DMS114 treated with DMSO at 0.1 percent for 48 hours (cell line): ENCODE results near the gene EPHX1.

Experiments
- DNase-seq: peaks from one replicate; lab custom pipeline; 2025; ENCODE audit not compliant: unreplicated experiment; lab: John Stamatoyannopoulos, UW

EPHX1 gene

GRCh38 chr1:225860107-225860506 lies 50.2 kb downstream of the EPHX1 start:
- no peak for DNase-seq

GRCh38 chr1:225860876-225861441 lies 51.0 kb downstream of the EPHX1 start:
- no peak for DNase-seq

- no peak for DNase-seq
Measured at GRCh38 chr1:225861834-225862580, 52.1 kb downstream of the EPHX1 start.

- no peak for DNase-seq
Measured at GRCh38 chr1:225862581-225862950, 52.6 kb downstream of the EPHX1 start.

GRCh38 chr1:225863167-225863566 lies 53.2 kb downstream of the EPHX1 start:
- DNase-seq = no peak

- no peak for DNase-seq
Measured at GRCh38 chr1:225865514-225865913, 55.6 kb downstream of the EPHX1 start.

- no peak for DNase-seq
Measured at GRCh38 chr1:225866061-225866837, 56.3 kb downstream of the EPHX1 start.

- no peak for DNase-seq
Measured at GRCh38 chr1:225866981-225867380, 57.1 kb downstream of the EPHX1 start.

GRCh38 chr1:225868631-225869330 lies 58.9 kb downstream of the EPHX1 start:
- no peak for DNase-seq

- DNase-seq = no peak
Measured at GRCh38 chr1:225870911-225871310, 61.0 kb downstream of the EPHX1 start.

- DNase-seq = no peak
Measured at GRCh38 chr1:225871359-225872074, 61.6 kb downstream of the EPHX1 start.

GRCh38 chr1:225872075-225872430 lies 62.1 kb downstream of the EPHX1 start:
- DNase-seq = no peak

- DNase-seq = no peak
Measured at GRCh38 chr1:225873281-225873850, 63.4 kb downstream of the EPHX1 start.

GRCh38 chr1:225874431-225874830 lies 64.5 kb downstream of the EPHX1 start:
- no peak for DNase-seq

GRCh38 chr1:225875044-225875815 lies 65.3 kb downstream of the EPHX1 start:
- DNase-seq = no peak

- no peak for DNase-seq
Measured at GRCh38 chr1:225876900-225877510, 67.1 kb downstream of the EPHX1 start.

- peak; percentile 39 for DNase-seq
Measured at GRCh38 chr1:225877580-225877979, 67.7 kb downstream of the EPHX1 start.

GRCh38 chr1:225878282-225878681 lies 68.4 kb downstream of the EPHX1 start:
- DNase-seq = no peak

GRCh38 chr1:225879521-225880221 lies 69.7 kb downstream of the EPHX1 start:
- no peak for DNase-seq
